CD4-positive, alpha-beta T cell treated with Interleukin-12 subunit alpha and Interleukin-12 subunit beta, for 1 hour (primary cell): Measurements from ENCODE around the gene CATSPERD.
"Not testable (repeated sequence)": the region's sequence is repeated elsewhere in the genome, so short reads cannot be mapped to it uniquely, and the experiment has no call there.

Experiments
- DNase-seq: peaks from one replicate; pipeline ENCODE4 v3.0.0-alpha.2; 2020

Gene CATSPERD

GRCh38 chr19:5698635-5699422 lies 21.6 kb upstream of the CATSPERD start:
- DNase-seq: no peak

- no peak for DNase-seq
These were observed 19.9 kb upstream of the CATSPERD start for GRCh38 chr19:5700455-5701092.

GRCh38 chr19:5702053-5702410 lies 18.4 kb upstream of the CATSPERD start:
- not testable (repeated sequence) for DNase-seq

GRCh38 chr19:5703819-5704818 lies 16.3 kb upstream of the CATSPERD start:
- DNase-seq: no peak

- no peak for DNase-seq
These were observed 14.9 kb upstream of the CATSPERD start for GRCh38 chr19:5705552-5705951.

- DNase-seq: no peak
These were observed 13.4 kb upstream of the CATSPERD start for GRCh38 chr19:5706876-5707573.

GRCh38 chr19:5707576-5708575 lies 12.6 kb upstream of the CATSPERD start:
- no peak for DNase-seq

GRCh38 chr19:5711025-5711424 lies 9.4 kb upstream of the CATSPERD start:
- DNase-seq: no peak

GRCh38 chr19:5711713-5712161 lies 8.7 kb upstream of the CATSPERD start:
- DNase-seq: no peak

GRCh38 chr19:5713228-5713627 lies 7.2 kb upstream of the CATSPERD start:
- DNase-seq: no peak

- no peak for DNase-seq
These were observed 5.6 kb upstream of the CATSPERD start for GRCh38 chr19:5714816-5715215.

GRCh38 chr19:5717215-5717935 lies 3.1 kb upstream of the CATSPERD start:
- no peak for DNase-seq

GRCh38 chr19:5718037-5718578 lies 2.3 kb upstream of the CATSPERD start:
- DNase-seq: no peak

GRCh38 chr19:5718579-5719273 lies 1.7 kb upstream of the CATSPERD start:
- no peak for DNase-seq

- DNase-seq: no peak
These were observed 1.0 kb upstream of the CATSPERD start for GRCh38 chr19:5719274-5719960.

- DNase-seq: no peak
These were observed 7.1 kb downstream of the CATSPERD start for GRCh38 chr19:5727453-5728050.

- DNase-seq: not testable (repeated sequence)
These were observed 12.7 kb downstream of the CATSPERD start for GRCh38 chr19:5733172-5733571.

- no peak for DNase-seq
These were observed 18.0 kb downstream of the CATSPERD start for GRCh38 chr19:5738423-5738822.

- DNase-seq: no peak
These were observed 21.6 kb downstream of the CATSPERD start for GRCh38 chr19:5742051-5742450.
